Thoracic aorta (tissue), 2 donors: ENCODE measurements around the gene ENTREP3. TPM values are rescaled to one million over a fixed set of nuclear protein-coding genes. Genes with fewer than 3 reads are reported as not detected.

Experiments used
- ATAC-seq: fragments of 150-250 bp; one replicate; pipeline ENCODE4 v1.8.0; 2017; ENCODE audit warnings: low read depth; ENCODE audit not compliant: insufficient number of reproducible peaks, low FRiP score
- DNase-seq: peaks from one replicate; pipeline ENCODE4 v3.0.0-alpha.2; 2020; ENCODE audit warnings: low spot score
- H3K27ac ChIP-seq, 2 donors: fragments of 200-600 bp; sonication (generic); 1 replicate in 1 of 2; 2 replicates in 1 of 2; pipeline ENCODE4 v1.5.1; 2016; ENCODE audit warnings: mild to moderate bottlenecking in 2 of 2, moderate library complexity in 2 of 2
- H3K27me3 ChIP-seq: fragments of 200-600 bp; sonication (generic); replicated peaks from 2 replicates; pipeline ENCODE4 v1.6.0; 2016; ENCODE audit warnings: mild to moderate bottlenecking; ENCODE audit not compliant: insufficient read depth
- H3K36me3 ChIP-seq: fragments of 200-600 bp; sonication (generic); one replicate; pipeline ENCODE4 v1.5.1; 2016
- H3K4me1 ChIP-seq, 2 donors: fragments of 200-600 bp; sonication (generic); 1 replicate in 1 of 2; 2 replicates in 1 of 2; pipeline versions ENCODE4 v1.5.1 to v1.6.0; 2016; ENCODE audit warnings: low read depth in 2 of 2, mild to moderate bottlenecking in 1 of 2; ENCODE audit not compliant: control insufficient read depth in 1 of 2
- H3K4me3 ChIP-seq: fragments of 200-600 bp; sonication (generic); 2 replicates; pipeline ENCODE4 v1.5.1; 2016; ENCODE audit warnings: mild to moderate bottlenecking
- H3K9me3 ChIP-seq: fragments of 200-600 bp; sonication (generic); 2 replicates; pipeline ENCODE4 v1.5.1; 2016
- CTCF ChIP-seq: fragments of 200-600 bp; sonication (generic); IDR thresholded peaks from one replicate; pipeline ENCODE4 v1.5.1; 2019; ENCODE audit warnings: antibody characterized with exemption
- total RNA-seq, 2 donors: library from RNA; depleted of rRNA; stranded (reverse); fragments of >200 nt; gene quantifications; one replicate each; pipeline versions ENCODE4 v1.1.0 to v1.2.3, GENCODE V29; 2016

Gene ENTREP3
- total RNA-seq, 2 donors from 2014 or later = 14.7 to 16.1 TPM

- no peak for ATAC-seq
- peaks cover 35% of the 10 kb centered on the region for H3K36me3 ChIP-seq
- TF ChIP-seq CTCF = no peak
- peaks cover 7 to 22% of the 10 kb centered on the region in 2 donors for H3K4me1 ChIP-seq
- H3K4me3 ChIP-seq = no peak overlapping the region
- H3K27ac ChIP-seq = no peak overlapping the region
- no peaks in the 10 kb centered on the region for H3K9me3 ChIP-seq
- no peaks in the 10 kb centered on the region for H3K27me3 ChIP-seq
- no peak for DNase-seq
Measured at GRCh38 chr1:155263067-155263466, 7.8 kb upstream of the ENTREP3 start.

GRCh38 chr1:155261852-155262673, 6.8 kb upstream of the ENTREP3 start, which contains the start of gene SCAMP3:
Gene SCAMP3, minus strand, starts transcription at chr1:155262360. Its CDS starts 209 bp downstream, at chr1:155262151.
- DNase-seq = peak; percentile 97
- Histone ChIP-seq H3K4me1 (peaks cover 7 to 22% of the 10 kb centered on the region in 2 donors), H3K4me3 (peak within 1 kb of the TSS; percentile 93), H3K36me3 (peaks cover 28% of the 10 kb centered on the region), H3K27me3 (no peaks in the 10 kb centered on the region), H3K9me3 (no peaks in the 10 kb centered on the region), H3K27ac (peak within 1 kb of the TSS; percentile 82 to 87)
- TF ChIP-seq CTCF = no peak
- ATAC-seq = peak; percentile 100

GRCh38 chr1:155261493-155261851, 6.2 kb upstream of the ENTREP3 start:
- Histone ChIP-seq H3K27ac (peak overlapping the region; percentile 82 to 87), H3K36me3 (peaks cover 26% of the 10 kb centered on the region), H3K4me1 (peaks cover 7 to 24% of the 10 kb centered on the region in 2 donors), H3K9me3 (no peaks in the 10 kb centered on the region), H3K27me3 (no peaks in the 10 kb centered on the region), H3K4me3 (peak overlapping the region; percentile 93)
- ATAC-seq (no peak), DNase-seq (no peak)
- TF ChIP-seq CTCF = no peak

- no peak overlapping the region for H3K27ac ChIP-seq
- DNase-seq = no peak
Measured at GRCh38 chr1:155260276-155260675, 5.0 kb upstream of the ENTREP3 start.

More at GRCh38 chr1:155260276-155260675, 5.0 kb upstream of the ENTREP3 start:
- Histone ChIP-seq H3K9me3 (no peaks in the 10 kb centered on the region), H3K4me1 (peaks cover 7 to 33% of the 10 kb centered on the region in 2 donors), H3K36me3 (peaks cover 18% of the 10 kb centered on the region), H3K27me3 (no peaks in the 10 kb centered on the region), H3K4me3 (no peak overlapping the region)
- no peak for ATAC-seq
- no peak for TF ChIP-seq CTCF
